GM20431 (cell line): ENCODE results near the gene ISL1.

Experiments
- in situ Hi-C: fragments of 300-500 bp; cut with MseI, MboI; formaldehyde crosslinking; loops from one replicate; pipeline ENCODE4 v1.15.0; 2020; ENCODE audit warnings: low sequenced_read_pairs; ENCODE audit not compliant: unreplicated experiment

Gene ISL1

DNA sequence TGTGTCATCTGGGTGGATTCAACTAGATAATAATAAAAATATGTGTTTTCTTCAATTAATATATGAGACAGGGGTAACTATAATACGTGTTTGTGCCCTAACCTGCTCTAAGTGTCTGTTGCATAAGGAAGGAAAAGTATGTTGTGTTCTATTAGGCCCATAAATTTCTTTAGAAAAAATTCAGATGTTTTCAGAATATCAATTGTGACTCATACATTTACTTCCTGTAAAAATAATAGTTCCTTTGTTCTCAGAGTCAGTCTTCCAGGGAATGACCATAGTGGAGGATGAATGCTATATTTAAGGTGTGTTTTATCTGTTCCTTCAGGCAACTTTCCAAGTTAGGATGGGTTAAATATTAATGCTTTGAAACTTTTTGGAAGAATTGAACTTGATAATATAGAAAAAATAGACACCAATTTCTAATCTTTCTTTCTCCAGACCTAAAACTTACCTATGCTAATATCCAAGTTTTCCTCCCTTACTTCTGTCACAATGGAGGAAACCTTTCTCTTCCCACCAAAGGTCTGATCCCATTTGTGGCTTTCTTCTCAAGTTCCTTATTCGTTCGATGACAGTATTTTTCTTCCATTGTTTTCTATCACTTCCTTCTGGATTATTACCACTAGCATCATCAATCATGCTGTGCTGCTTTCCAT is 49.9 kb downstream of the ISL1 start:
- in situ Hi-C loops: no loop called here

- in situ Hi-C loops: no loop called here
Observed at GRCh38 chr5:51439232-51439631, 56.0 kb downstream of the ISL1 start.
